Loucy (cell line): ENCODE results near the gene UXT.

Source experiments
- H2AFZ ChIP-seq: fragments of 200-600 bp; sonication (generic); 2 replicates; pipeline ENCODE4 v1.6.0; 2016; ENCODE audit warnings: antibody characterized with exemption, mild to moderate bottlenecking, low read length, moderate library complexity
- H3F3A ChIP-seq: fragments of 200-600 bp; 2 replicates; pipeline ENCODE4 v1.6.0; 2016; ENCODE audit warnings: antibody characterized with exemption, low read depth, mild to moderate bottlenecking
- H3K27me3 ChIP-seq: fragments of 200-600 bp; sonication (generic); 2 replicates; pipeline ENCODE4 v1.6.1; 2014; ENCODE audit warnings: low read length, mild to moderate bottlenecking; ENCODE audit not compliant: insufficient read depth, poor library complexity, severe bottlenecking
- H3K36me3 ChIP-seq: fragments of 200-600 bp; sonication (generic); 2 replicates; pipeline ENCODE4 v1.6.1; 2016; ENCODE audit warnings: low read length; ENCODE audit not compliant: insufficient read depth
- H3K4me1 ChIP-seq: fragments of 200-600 bp; sonication (generic); 2 replicates; pipeline ENCODE4 v1.5.1; 2014; ENCODE audit warnings: low read length, mild to moderate bottlenecking; ENCODE audit not compliant: insufficient read depth, poor library complexity, severe bottlenecking
- H3K4me2 ChIP-seq: fragments of 200-600 bp; sonication (generic); 2 replicates; pipeline ENCODE4 v1.6.0; 2014; ENCODE audit warnings: antibody characterized with exemption, low read length, low read depth, mild to moderate bottlenecking; ENCODE audit not compliant: poor library complexity, severe bottlenecking
- H3K4me3 ChIP-seq: fragments of 200-600 bp; sonication (generic); 2 replicates; pipeline ENCODE4 v1.5.1; 2014; ENCODE audit warnings: low read length, mild to moderate bottlenecking, mixed read lengths; ENCODE audit not compliant: poor library complexity, severe bottlenecking
- H3K79me2 ChIP-seq: fragments of 200-600 bp; sonication (generic); 2 replicates; pipeline ENCODE4 v1.6.1; 2014; ENCODE audit warnings: low read length; ENCODE audit not compliant: insufficient read depth
- H3K9ac ChIP-seq: fragments of 200-600 bp; sonication (generic); 2 replicates; pipeline ENCODE4 v1.6.0; 2014; ENCODE audit warnings: mild to moderate bottlenecking, low read depth, low read length, moderate library complexity; ENCODE audit not compliant: poor library complexity, severe bottlenecking
- H3K9me2 ChIP-seq: fragments of 200-600 bp; sonication (generic); replicated peaks from 2 replicates; pipeline ENCODE4 v1.6.1; 2016; ENCODE audit warnings: low read depth, low read length, mixed read lengths
- H3K9me3 ChIP-seq: fragments of 200-600 bp; sonication (generic); 2 replicates; pipeline ENCODE4 v1.6.1; 2014; ENCODE audit warnings: mild to moderate bottlenecking, antibody characterized with exemption, low read length, low read depth; ENCODE audit not compliant: insufficient read depth
- H4K20me1 ChIP-seq: fragments of 200-600 bp; sonication (generic); 2 replicates; pipeline ENCODE4 v1.6.0; 2014; ENCODE audit warnings: antibody characterized with exemption, low read length, mild to moderate bottlenecking; ENCODE audit not compliant: insufficient read depth, poor library complexity, severe bottlenecking
- CTCF ChIP-seq: fragments of 200-600 bp; sonication (generic); conservative IDR thresholded peaks from 2 replicates; pipeline ENCODE4 v1.5.1; 2014; ENCODE audit warnings: mild to moderate bottlenecking, antibody characterized with exemption, low read length
- EZH2phosphoT487 ChIP-seq: fragments of 200-600 bp; IDR thresholded peaks from 2 replicates; pipeline ENCODE4 v1.6.1; 2018; ENCODE audit warnings: antibody characterized with exemption, mild to moderate bottlenecking, moderate library complexity, borderline replicate concordance

The UXT gene

GRCh38 chrX:47619486-47620302, 39.3 kb downstream of the UXT start, which contains the start of gene SYN1:
TSS of gene SYN1 (minus strand) at chrX:47619857. CDS start at chrX:47619728, 129 bp downstream.
- Histone ChIP-seq H3K79me2 (no peaks in the 10 kb centered on the region), H3K4me2 (no peak within 1 kb of the TSS), H3K9me2 (no peaks in the 10 kb centered on the region), H2AFZ (no peak within 1 kb of the TSS), H4K20me1 (no peaks in the 10 kb centered on the region), H3K9me3 (no peaks in the 10 kb centered on the region), H3K4me3 (no peak within 1 kb of the TSS), H3F3A (no peaks in the 10 kb centered on the region), H3K36me3 (no peaks in the 10 kb centered on the region), H3K4me1 (no peaks in the 10 kb centered on the region), H3K9ac (no peak within 1 kb of the TSS), H3K27me3 (no peaks in the 10 kb centered on the region)
- TF ChIP-seq CTCF (no peak), EZH2phosphoT487 (no peak)

- H3K4me2 ChIP-seq = no peak overlapping the region
- no peak overlapping the region for H3K9ac ChIP-seq
- no peak overlapping the region for H2AFZ ChIP-seq
- TF ChIP-seq EZH2phosphoT487 (no peak), CTCF (no peak)
- H3F3A ChIP-seq = no peaks in the 10 kb centered on the region
- H3K27me3 ChIP-seq = no peaks in the 10 kb centered on the region
- no peaks in the 10 kb centered on the region for H3K9me2 ChIP-seq
- H3K9me3 ChIP-seq = no peaks in the 10 kb centered on the region
- H4K20me1 ChIP-seq = no peaks in the 10 kb centered on the region
- H3K4me3 ChIP-seq = no peak overlapping the region
- H3K36me3 ChIP-seq = no peaks in the 10 kb centered on the region
- H3K79me2 ChIP-seq = no peaks in the 10 kb centered on the region
- no peaks in the 10 kb centered on the region for H3K4me1 ChIP-seq
Measured at GRCh38 chrX:47618923-47619485, 40.0 kb downstream of the UXT start.

GRCh38 chrX:47614618-47615017, 44.4 kb downstream of the UXT start:
- H3K9ac ChIP-seq = no peak overlapping the region
- no peaks in the 10 kb centered on the region for H4K20me1 ChIP-seq
- H2AFZ ChIP-seq = no peak overlapping the region
- H3K4me3 ChIP-seq = no peak overlapping the region
- H3K4me1 ChIP-seq = no peaks in the 10 kb centered on the region
- no peaks in the 10 kb centered on the region for H3F3A ChIP-seq
- no peaks in the 10 kb centered on the region for H3K36me3 ChIP-seq
- no peaks in the 10 kb centered on the region for H3K9me2 ChIP-seq
- no peaks in the 10 kb centered on the region for H3K27me3 ChIP-seq
- TF ChIP-seq EZH2phosphoT487 (no peak), CTCF (no peak)
- H3K4me2 ChIP-seq = no peak overlapping the region
- no peaks in the 10 kb centered on the region for H3K9me3 ChIP-seq
- no peaks in the 10 kb centered on the region for H3K79me2 ChIP-seq
